ENCODE data around the gene CBX8. TPM values are rescaled to one million over a fixed set of nuclear protein-coding genes. Genes with fewer than 3 reads are reported as not detected.

CBX8 gene
- total and polyA plus RNA-seq, 2 of the 13 experiments (the other 11 are each of a cell fraction or from before 2014, with no cell fraction given): 0.34 to 12.6 TPM

- no peak for TF ChIP-seq ZNF674 (CRISPR knock-in tag; IDR thresholded peaks at IDR 0.05; ENCODE audit: low read depth)
- no peak for TF ChIP-seq GABPA (IDR thresholded peaks at IDR 0.05; ENCODE audit: low read depth, low read length)
- no peak for TF ChIP-seq GABPA (CRISPR knock-in tag; IDR thresholded peaks at IDR 0.05; ENCODE audit: low read depth)
- TF ChIP-seq, protein P1, sequence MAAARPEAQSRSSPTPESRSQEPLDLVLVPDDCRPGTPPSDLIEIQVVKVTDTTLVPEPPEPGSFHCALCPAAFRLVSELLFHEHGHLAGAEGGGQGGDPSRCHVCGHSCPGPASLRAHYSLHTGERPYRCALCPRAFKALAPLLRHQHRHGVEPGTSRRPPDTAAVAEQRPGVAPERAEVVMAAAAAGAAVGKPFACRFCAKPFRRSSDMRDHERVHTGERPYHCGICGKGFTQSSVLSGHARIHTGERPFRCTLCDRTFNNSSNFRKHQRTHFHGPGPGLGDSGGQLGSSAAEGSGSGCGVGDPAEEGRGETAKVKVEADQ (CRISPR knock-in tag; IDR thresholded peaks at IDR 0.05; ENCODE audit: borderline replicate concordance): no peak
- TF ChIP-seq ZNF20 (CRISPR knock-in tag; IDR thresholded peaks at IDR 0.05): no peak
- no peak for TF ChIP-seq PRDM10 (CRISPR knock-in tag; IDR thresholded peaks at IDR 0.05; ENCODE audit: low read depth)
- TF ChIP-seq, protein P2, sequence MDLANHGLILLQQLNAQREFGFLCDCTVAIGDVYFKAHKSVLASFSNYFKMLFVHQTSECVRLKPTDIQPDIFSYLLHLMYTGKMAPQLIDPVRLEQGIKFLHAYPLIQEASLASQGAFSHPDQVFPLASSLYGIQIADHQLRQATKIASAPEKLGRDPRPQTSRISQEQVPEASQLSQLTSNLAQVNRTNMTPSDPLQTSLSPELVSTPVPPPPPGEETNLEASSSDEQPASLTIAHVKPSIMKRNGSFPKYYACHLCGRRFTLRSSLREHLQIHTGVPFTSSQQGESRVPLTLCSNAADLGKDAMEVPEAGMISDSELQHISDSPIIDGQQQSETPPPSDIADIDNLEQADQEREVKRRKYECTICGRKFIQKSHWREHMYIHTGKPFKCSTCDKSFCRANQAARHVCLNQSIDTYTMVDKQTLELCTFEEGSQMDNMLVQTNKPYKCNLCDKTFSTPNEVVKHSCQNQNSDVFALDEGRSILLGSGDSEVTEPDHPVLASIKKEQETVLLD (CRISPR knock-in tag; IDR thresholded peaks at IDR 0.05; ENCODE audit: low read depth): no peak
- TF ChIP-seq ATF2 (CRISPR knock-in tag; IDR thresholded peaks at IDR 0.05): peak; percentile 70; the same call in 1 of the 2 replicates
- peak; percentile 79 for TF ChIP-seq MIER2 (CRISPR knock-in tag; IDR thresholded peaks at IDR 0.05)
- TF ChIP-seq, protein P3, sequence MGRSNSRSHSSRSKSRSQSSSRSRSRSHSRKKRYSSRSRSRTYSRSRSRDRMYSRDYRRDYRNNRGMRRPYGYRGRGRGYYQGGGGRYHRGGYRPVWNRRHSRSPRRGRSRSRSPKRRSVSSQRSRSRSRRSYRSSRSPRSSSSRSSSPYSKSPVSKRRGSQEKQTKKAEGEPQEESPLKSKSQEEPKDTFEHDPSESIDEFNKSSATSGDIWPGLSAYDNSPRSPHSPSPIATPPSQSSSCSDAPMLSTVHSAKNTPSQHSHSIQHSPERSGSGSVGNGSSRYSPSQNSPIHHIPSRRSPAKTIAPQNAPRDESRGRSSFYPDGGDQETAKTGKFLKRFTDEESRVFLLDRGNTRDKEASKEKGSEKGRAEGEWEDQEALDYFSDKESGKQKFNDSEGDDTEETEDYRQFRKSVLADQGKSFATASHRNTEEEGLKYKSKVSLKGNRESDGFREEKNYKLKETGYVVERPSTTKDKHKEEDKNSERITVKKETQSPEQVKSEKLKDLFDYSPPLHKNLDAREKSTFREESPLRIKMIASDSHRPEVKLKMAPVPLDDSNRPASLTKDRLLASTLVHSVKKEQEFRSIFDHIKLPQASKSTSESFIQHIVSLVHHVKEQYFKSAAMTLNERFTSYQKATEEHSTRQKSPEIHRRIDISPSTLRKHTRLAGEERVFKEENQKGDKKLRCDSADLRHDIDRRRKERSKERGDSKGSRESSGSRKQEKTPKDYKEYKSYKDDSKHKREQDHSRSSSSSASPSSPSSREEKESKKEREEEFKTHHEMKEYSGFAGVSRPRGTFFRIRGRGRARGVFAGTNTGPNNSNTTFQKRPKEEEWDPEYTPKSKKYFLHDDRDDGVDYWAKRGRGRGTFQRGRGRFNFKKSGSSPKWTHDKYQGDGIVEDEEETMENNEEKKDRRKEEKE (IDR thresholded peaks at IDR 0.05): no peak
- no peak for TF ChIP-seq SNAPC2 (CRISPR knock-in tag; IDR thresholded peaks at IDR 0.05)
- TF ChIP-seq ZNF333 (CRISPR knock-in tag; IDR thresholded peaks at IDR 0.05; ENCODE audit: borderline replicate concordance): no peak
- TF ChIP-seq, protein P4, sequence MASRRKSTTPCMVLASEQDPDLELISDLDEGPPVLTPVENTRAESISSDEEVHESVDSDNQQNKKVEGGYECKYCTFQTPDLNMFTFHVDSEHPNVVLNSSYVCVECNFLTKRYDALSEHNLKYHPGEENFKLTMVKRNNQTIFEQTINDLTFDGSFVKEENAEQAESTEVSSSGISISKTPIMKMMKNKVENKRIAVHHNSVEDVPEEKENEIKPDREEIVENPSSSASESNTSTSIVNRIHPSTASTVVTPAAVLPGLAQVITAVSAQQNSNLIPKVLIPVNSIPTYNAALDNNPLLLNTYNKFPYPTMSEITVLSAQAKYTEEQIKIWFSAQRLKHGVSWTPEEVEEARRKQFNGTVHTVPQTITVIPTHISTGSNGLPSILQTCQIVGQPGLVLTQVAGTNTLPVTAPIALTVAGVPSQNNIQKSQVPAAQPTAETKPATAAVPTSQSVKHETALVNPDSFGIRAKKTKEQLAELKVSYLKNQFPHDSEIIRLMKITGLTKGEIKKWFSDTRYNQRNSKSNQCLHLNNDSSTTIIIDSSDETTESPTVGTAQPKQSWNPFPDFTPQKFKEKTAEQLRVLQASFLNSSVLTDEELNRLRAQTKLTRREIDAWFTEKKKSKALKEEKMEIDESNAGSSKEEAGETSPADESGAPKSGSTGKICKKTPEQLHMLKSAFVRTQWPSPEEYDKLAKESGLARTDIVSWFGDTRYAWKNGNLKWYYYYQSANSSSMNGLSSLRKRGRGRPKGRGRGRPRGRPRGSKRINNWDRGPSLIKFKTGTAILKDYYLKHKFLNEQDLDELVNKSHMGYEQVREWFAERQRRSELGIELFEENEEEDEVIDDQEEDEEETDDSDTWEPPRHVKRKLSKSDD (CRISPR knock-in tag; IDR thresholded peaks at IDR 0.05; ENCODE audit: low read depth): peak; percentile 76; the same call in 1 of the 2 replicates
- TF ChIP-seq ZNF775 (CRISPR knock-in tag; IDR thresholded peaks at IDR 0.05; ENCODE audit: borderline replicate concordance): no peak
- TF ChIP-seq RARA (CRISPR knock-in tag; IDR thresholded peaks at IDR 0.05): peak; percentile 93
Measured at GRCh38 chr17:79821331-79822095, 24.6 kb upstream of the CBX8 start (continued).

Measured in HepG2 (cell line).